ENCODE results near the gene FBXW5.

The FBXW5 gene

DNA sequence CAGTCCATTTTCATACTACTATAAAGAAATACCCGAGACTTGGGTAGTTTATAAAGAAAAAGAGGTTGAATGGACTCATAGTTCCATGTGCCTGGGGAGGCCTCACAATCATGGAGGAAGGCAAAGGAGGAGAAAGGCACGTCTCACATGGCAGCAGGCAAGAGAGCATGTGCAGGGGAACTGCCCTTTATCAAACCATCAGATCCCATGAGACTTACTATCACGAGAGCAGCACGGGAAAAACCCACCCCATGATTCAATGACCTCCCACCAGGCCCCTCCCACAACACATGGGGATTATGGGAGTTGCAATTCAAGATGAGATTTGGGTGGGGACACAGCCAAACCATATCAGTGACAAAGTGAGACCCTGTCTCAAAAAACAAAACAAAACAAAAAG is 38.3 kb downstream of the FBXW5 start:
- no peak for DNase-seq

DNA sequence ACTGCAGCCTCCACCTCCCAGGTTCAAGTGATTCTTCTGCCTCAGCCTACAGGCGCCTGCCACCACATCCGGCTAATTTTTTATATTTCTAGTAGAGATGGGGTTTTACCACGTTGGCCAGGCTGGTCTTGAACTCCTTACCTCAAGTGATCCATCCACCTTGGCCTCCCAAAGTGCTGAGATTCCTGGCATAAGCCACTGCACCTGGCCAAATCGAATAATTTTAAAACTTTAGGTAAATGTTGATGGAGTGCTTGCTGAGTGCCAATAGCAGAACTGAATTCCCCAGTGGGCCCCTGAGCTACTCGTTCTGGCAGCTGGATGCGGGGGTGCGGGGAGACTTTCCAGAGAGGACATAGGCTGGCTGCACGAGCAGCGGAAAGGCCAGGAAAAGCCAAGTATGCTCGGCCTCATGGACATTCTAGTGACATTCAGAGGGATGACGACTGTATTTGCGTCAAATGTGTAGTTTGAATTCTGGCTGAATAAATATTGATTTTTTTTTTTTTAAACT is 41.4 kb downstream of the FBXW5 start:
- DNase-seq, result no peak

- DNase-seq, result no peak
Observed at GRCh38 chr9:136902259-136902821, 42.2 kb downstream of the FBXW5 start.

DNA sequence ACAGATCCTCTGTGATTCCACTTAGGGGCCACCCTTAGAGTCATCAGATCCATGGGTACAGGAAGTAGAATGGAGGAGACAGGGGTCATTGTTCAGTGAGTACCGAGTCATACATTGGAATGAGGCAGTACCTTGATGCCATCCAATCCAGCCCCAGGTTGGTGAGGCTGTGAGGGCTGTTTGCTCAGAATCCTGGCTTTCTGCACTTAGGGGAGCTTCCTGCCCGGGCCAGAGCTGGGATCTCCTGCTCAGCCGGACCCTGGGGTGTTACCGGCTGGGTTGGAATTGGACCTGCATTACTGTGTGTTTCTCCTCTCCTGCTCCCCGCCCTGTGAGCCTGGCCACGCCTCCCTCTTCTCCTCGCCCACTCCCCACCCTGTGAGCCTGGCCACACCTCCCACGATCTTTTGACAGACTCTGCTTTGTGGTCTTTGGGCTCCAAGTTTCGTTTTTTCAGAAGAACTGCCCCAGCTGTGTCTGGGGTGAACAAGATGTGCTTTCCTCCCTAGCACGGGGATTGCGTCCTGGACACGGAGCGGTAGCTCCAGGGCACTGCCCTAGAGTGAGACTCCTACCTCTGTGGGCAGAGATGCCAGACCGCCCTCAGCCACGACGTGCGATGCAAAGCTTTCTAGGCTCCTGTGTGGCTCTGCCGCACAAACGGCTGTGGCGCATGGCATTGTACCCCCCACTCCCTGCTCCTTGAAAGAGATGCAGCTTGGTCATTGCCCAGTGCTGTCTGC is 42.9 kb downstream of the FBXW5 start:
- no peak for DNase-seq

GRCh38 chr9:136900988-136901515 is 43.5 kb downstream of the FBXW5 start:
- no peak for DNase-seq

DNA sequence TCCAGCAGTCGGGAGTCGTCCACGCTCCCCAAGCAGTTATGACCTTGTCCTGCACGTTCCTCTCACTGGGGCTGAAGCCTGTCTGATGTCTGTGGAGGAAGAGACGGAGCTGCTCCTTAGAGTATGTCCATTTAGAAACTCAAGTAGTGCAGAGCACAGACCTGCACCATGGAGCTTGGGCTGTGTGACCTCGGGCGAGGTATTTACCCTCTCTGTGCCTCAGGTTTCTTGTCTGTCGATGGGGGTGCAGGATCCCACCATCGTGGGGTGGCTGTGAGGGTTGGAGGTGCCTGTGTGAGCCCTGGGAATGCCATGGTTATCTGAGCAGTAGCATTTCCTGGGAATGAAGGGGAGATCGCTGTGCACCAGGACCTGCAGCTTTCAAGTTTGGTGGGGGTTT is 44.0 kb downstream of the FBXW5 start:
- DNase-seq, result no peak

GRCh38 chr9:136899196-136899595 is 45.3 kb downstream of the FBXW5 start:
- no peak for DNase-seq

GRCh38 chr9:136898483-136899100 is 45.9 kb downstream of the FBXW5 start:
- no peak for DNase-seq

GRCh38 chr9:136896027-136896426 is 48.5 kb downstream of the FBXW5 start:
- DNase-seq, result no peak

DNA sequence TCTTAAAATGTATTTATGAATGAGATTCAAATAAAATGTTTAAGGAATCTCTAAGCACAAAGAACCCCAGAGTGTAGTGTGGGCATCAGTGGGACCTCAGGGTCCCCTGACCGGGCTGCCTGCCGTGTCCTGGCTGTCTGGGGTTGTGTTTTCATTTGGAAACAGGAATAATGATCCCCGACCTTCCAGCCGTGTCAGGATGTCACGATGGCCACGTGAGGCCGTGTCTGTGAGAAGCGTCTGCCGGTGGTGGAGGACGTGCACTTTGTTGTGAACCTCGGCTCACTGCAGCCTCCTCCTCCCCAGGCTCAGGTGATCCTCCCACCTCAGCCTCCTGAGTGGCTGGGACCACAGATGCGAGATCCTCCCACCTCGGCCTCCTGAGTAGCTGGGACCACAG is 53.9 kb downstream of the FBXW5 start:
- no peak for DNase-seq

Measured in NCI-H345 (cell line).